Mucosa of rectum (tissue), 2 donors: Measurements from ENCODE around the gene PCDH15.

Source experiments
- H3K27ac ChIP-seq, 2 donors: one replicate each; pipeline ENCODE4 v1.7.0; 2013; ENCODE audit warnings: inconsistent platforms in 2 of 2, low read depth in 2 of 2, low read length in 2 of 2
- H3K27me3 ChIP-seq, 2 donors: one replicate each; pipeline ENCODE4 v1.7.0; 2013; ENCODE audit warnings: low read length in 2 of 2; ENCODE audit not compliant: control insufficient read depth in 2 of 2, insufficient read depth in 2 of 2
- H3K36me3 ChIP-seq, 2 donors: one replicate each; pipeline ENCODE4 v1.7.0; 2013; ENCODE audit warnings: low read length in 2 of 2; ENCODE audit not compliant: control insufficient read depth in 2 of 2, insufficient read depth in 2 of 2
- H3K4me1 ChIP-seq, 2 donors: one replicate each; pipeline ENCODE4 v1.7.0; 2013; ENCODE audit warnings: low read length in 2 of 2, mild to moderate bottlenecking in 1 of 2; ENCODE audit not compliant: control insufficient read depth in 2 of 2, insufficient read depth in 2 of 2
- H3K4me3 ChIP-seq, 2 donors: one replicate each; pipeline ENCODE4 v1.7.0; 2013; ENCODE audit warnings: low read length in 2 of 2
- H3K9ac ChIP-seq, 2 donors: one replicate each; pipeline ENCODE4 v1.7.0; 2013; ENCODE audit warnings: low read length in 2 of 2, low read depth in 1 of 2, mild to moderate bottlenecking in 1 of 2
- H3K9me3 ChIP-seq, 2 donors: one replicate each; pipeline ENCODE4 v1.7.0; 2013; ENCODE audit warnings: low read length in 2 of 2; ENCODE audit not compliant: control insufficient read depth in 2 of 2
- donor health status: healthy.
- donor health status: Normal muscosa, but diverticular disease.

Gene PCDH15

GRCh38 chr10:54656643-54657042 lies 144.4 kb downstream of the PCDH15 start:
- no peaks in the 10 kb centered on the region for H3K36me3 ChIP-seq
- no peak overlapping the region for H3K27ac ChIP-seq
- no peak overlapping the region for H3K4me3 ChIP-seq
- no peaks in the 10 kb centered on the region for H3K4me1 ChIP-seq
- H3K9me3 ChIP-seq, result no peaks in the 10 kb centered on the region
- H3K9ac ChIP-seq, result no peak overlapping the region
- no peaks in the 10 kb centered on the region for H3K27me3 ChIP-seq

GRCh38 chr10:54653518-54653917 lies 147.5 kb downstream of the PCDH15 start:
- H3K36me3 ChIP-seq, result no peaks in the 10 kb centered on the region
- no peak overlapping the region for H3K9ac ChIP-seq
- H3K4me1 ChIP-seq, result no peaks in the 10 kb centered on the region
- H3K27ac ChIP-seq, result no peak overlapping the region
- H3K9me3 ChIP-seq, result no peaks in the 10 kb centered on the region
- H3K27me3 ChIP-seq, result no peaks in the 10 kb centered on the region
- H3K4me3 ChIP-seq, result no peak overlapping the region

GRCh38 chr10:54650547-54650946 lies 150.5 kb downstream of the PCDH15 start:
- Histone ChIP-seq H3K4me3 (no peak overlapping the region), H3K36me3 (no peaks in the 10 kb centered on the region), H3K27ac (no peak overlapping the region), H3K27me3 (no peaks in the 10 kb centered on the region), H3K9ac (no peak overlapping the region), H3K4me1 (no peaks in the 10 kb centered on the region), H3K9me3 (no peaks in the 10 kb centered on the region)

- H3K36me3 ChIP-seq, result no peaks in the 10 kb centered on the region
- no peaks in the 10 kb centered on the region for H3K9me3 ChIP-seq
Observed at GRCh38 chr10:54622017-54622416, 179.0 kb downstream of the PCDH15 start.

GRCh38 chr10:54620352-54620751 lies 180.7 kb downstream of the PCDH15 start:
- Histone ChIP-seq H3K4me1 (no peaks in the 10 kb centered on the region), H3K9me3 (no peaks in the 10 kb centered on the region), H3K27ac (no peak overlapping the region), H3K27me3 (no peaks in the 10 kb centered on the region), H3K4me3 (no peak overlapping the region), H3K9ac (no peak overlapping the region), H3K36me3 (no peaks in the 10 kb centered on the region)

More at GRCh38 chr10:54622017-54622416, 179.0 kb downstream of the PCDH15 start:
- Histone ChIP-seq H3K27me3 (no peaks in the 10 kb centered on the region), H3K9ac (no peak overlapping the region), H3K4me3 (no peak overlapping the region), H3K4me1 (no peaks in the 10 kb centered on the region), H3K27ac (no peak overlapping the region)

GRCh38 chr10:54614072-54614471 lies 187.0 kb downstream of the PCDH15 start:
- Histone ChIP-seq H3K9ac (no peak overlapping the region), H3K4me1 (no peaks in the 10 kb centered on the region)

GRCh38 chr10:54613162-54613561 lies 187.9 kb downstream of the PCDH15 start:
- Histone ChIP-seq H3K9ac (no peak overlapping the region), H3K36me3 (no peaks in the 10 kb centered on the region), H3K4me1 (no peaks in the 10 kb centered on the region), H3K27ac (no peak overlapping the region), H3K4me3 (no peak overlapping the region), H3K27me3 (no peaks in the 10 kb centered on the region), H3K9me3 (no peaks in the 10 kb centered on the region)

More at GRCh38 chr10:54614072-54614471, 187.0 kb downstream of the PCDH15 start:
- Histone ChIP-seq H3K9me3 (no peaks in the 10 kb centered on the region), H3K27me3 (no peaks in the 10 kb centered on the region), H3K4me3 (no peak overlapping the region), H3K36me3 (no peaks in the 10 kb centered on the region), H3K27ac (no peak overlapping the region)

GRCh38 chr10:54609423-54609822 lies 191.6 kb downstream of the PCDH15 start:
- Histone ChIP-seq H3K4me3 (no peak overlapping the region), H3K36me3 (no peaks in the 10 kb centered on the region), H3K27me3 (no peaks in the 10 kb centered on the region), H3K9ac (no peak overlapping the region), H3K9me3 (no peaks in the 10 kb centered on the region), H3K27ac (no peak overlapping the region), H3K4me1 (no peaks in the 10 kb centered on the region)

GRCh38 chr10:54607983-54608382 lies 193.0 kb downstream of the PCDH15 start:
- Histone ChIP-seq H3K4me3 (no peak overlapping the region), H3K27me3 (no peaks in the 10 kb centered on the region), H3K36me3 (no peaks in the 10 kb centered on the region), H3K9me3 (no peaks in the 10 kb centered on the region), H3K27ac (no peak overlapping the region), H3K9ac (no peak overlapping the region), H3K4me1 (no peaks in the 10 kb centered on the region)

- H3K36me3 ChIP-seq, result no peaks in the 10 kb centered on the region
- no peaks in the 10 kb centered on the region for H3K27me3 ChIP-seq
- H3K4me3 ChIP-seq, result no peak overlapping the region
- no peaks in the 10 kb centered on the region for H3K4me1 ChIP-seq
- H3K9me3 ChIP-seq, result no peaks in the 10 kb centered on the region
- no peak overlapping the region for H3K27ac ChIP-seq
- H3K9ac ChIP-seq, result no peak overlapping the region
Observed at GRCh38 chr10:54594289-54594688, 206.7 kb downstream of the PCDH15 start.

- H3K36me3 ChIP-seq, result no peaks in the 10 kb centered on the region
- H3K4me3 ChIP-seq, result no peak overlapping the region
- no peaks in the 10 kb centered on the region for H3K4me1 ChIP-seq
- H3K9me3 ChIP-seq, result no peaks in the 10 kb centered on the region
- no peak overlapping the region for H3K9ac ChIP-seq
- no peaks in the 10 kb centered on the region for H3K27me3 ChIP-seq
- H3K27ac ChIP-seq, result no peak overlapping the region
Observed at GRCh38 chr10:54587971-54588370, 213.1 kb downstream of the PCDH15 start.
